Islet precursor cell (in vitro differentiated cells): Measurements from ENCODE around the gene MACROD1.

Experiments
- DNase-seq: peaks from one replicate; pipeline ENCODE4 v3.0.0-alpha.2; 2018

MACROD1 gene

GRCh38 chr11:64165842-64166635, at the start of gene MACROD1:
Gene MACROD1 (minus strand): TSS chr11:64166113. CDS start chr11:64165994, 119 bp downstream.
- peak; percentile 97 for DNase-seq

- DNase-seq = no peak
These were observed 45.4 kb upstream of the MACROD1 start for GRCh38 chr11:64211181-64211872.

- no peak for DNase-seq
These were observed 44.5 kb upstream of the MACROD1 start for GRCh38 chr11:64210301-64211020.

- no peak for DNase-seq
These were observed 43.6 kb upstream of the MACROD1 start for GRCh38 chr11:64209563-64209843.

- DNase-seq = peak; percentile 52
These were observed 43.1 kb upstream of the MACROD1 start for GRCh38 chr11:64208796-64209562.

GRCh38 chr11:64208086-64208795, 42.3 kb upstream of the MACROD1 start:
- DNase-seq = peak; percentile 52

- DNase-seq = peak; percentile 78
These were observed 41.6 kb upstream of the MACROD1 start for GRCh38 chr11:64207256-64208085.

- DNase-seq = no peak
These were observed 40.7 kb upstream of the MACROD1 start, which contains the start of gene FERMT3 for GRCh38 chr11:64206457-64207255. Gene FERMT3 (plus strand): TSS chr11:64206721. CDS start chr11:64207365, 644 bp downstream.

- peak; percentile 82 for DNase-seq
These were observed 38.6 kb upstream of the MACROD1 start for GRCh38 chr11:64204464-64204989.

GRCh38 chr11:64204080-64204440, 38.1 kb upstream of the MACROD1 start:
- no peak for DNase-seq

- DNase-seq = no peak
These were observed 37.6 kb upstream of the MACROD1 start for GRCh38 chr11:64203421-64204079.

- no peak for DNase-seq
These were observed 37.1 kb upstream of the MACROD1 start for GRCh38 chr11:64202992-64203391.

- no peak for DNase-seq
These were observed 35.6 kb upstream of the MACROD1 start for GRCh38 chr11:64201543-64201942.

GRCh38 chr11:64198511-64198910, 32.6 kb upstream of the MACROD1 start:
- no peak for DNase-seq

- DNase-seq = no peak
These were observed 30.7 kb upstream of the MACROD1 start for GRCh38 chr11:64196626-64197025.

- no peak for DNase-seq
These were observed 26.5 kb upstream of the MACROD1 start for GRCh38 chr11:64192434-64192833.

GRCh38 chr11:64186492-64187165, 20.7 kb upstream of the MACROD1 start:
- DNase-seq = peak; percentile 57

GRCh38 chr11:64185693-64186491, 20.0 kb upstream of the MACROD1 start, which contains the start of gene STIP1:
Gene STIP1 (plus strand): TSS chr11:64186171. CDS start chr11:64186262, 91 bp downstream.
- DNase-seq = peak; percentile 100
